Measurements from ENCODE around the gene TBCEL. TPM values are rescaled to one million over a fixed set of nuclear protein-coding genes. Genes with fewer than 3 reads are reported as not detected.
A peak's percentile ranks its signal among the peaks of the same experiment; 100 is the strongest.

TBCEL gene
- total RNA-seq, 1 experiment from 2014 or later, result 23.2 TPM

DNA sequence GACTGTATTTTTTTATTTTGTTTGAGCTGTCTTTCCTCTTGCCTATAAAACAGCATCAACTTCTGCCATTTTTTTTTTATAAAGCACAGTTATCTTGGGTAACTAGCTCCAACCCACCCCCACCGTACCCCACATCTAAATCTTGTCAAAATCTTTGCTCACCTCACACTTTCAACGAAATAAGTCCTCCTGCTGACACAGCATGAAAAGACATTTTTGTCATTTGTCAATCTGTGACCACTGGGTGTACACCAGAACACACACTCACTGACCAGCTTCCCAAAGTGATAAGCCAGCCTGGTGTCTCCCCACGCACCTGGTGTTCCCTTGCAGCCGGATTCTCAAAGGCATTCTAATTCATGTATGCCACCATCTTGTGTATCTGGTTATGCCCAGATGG lies 75.5 kb downstream of the TBCEL start:
- intact Hi-C loops (cut with micrococcal nuclease; ENCODE audit: unreplicated experiment), result no loop called here
- H3K9me3 ChIP-seq (ENCODE audit: control insufficient read depth, insufficient read depth, low read depth, low read length), result no peaks in the 10 kb centered on the region
- no peak for TF ChIP-seq POLR2AphosphoS5 (IDR thresholded peaks at IDR 0.05; ENCODE audit: low read depth, low read length)
- TF ChIP-seq SIN3A (IDR thresholded peaks at IDR 0.05; ENCODE audit: borderline replicate concordance, insufficient read depth, low read depth, low read length), result no peak
- TF ChIP-seq, protein P1, sequence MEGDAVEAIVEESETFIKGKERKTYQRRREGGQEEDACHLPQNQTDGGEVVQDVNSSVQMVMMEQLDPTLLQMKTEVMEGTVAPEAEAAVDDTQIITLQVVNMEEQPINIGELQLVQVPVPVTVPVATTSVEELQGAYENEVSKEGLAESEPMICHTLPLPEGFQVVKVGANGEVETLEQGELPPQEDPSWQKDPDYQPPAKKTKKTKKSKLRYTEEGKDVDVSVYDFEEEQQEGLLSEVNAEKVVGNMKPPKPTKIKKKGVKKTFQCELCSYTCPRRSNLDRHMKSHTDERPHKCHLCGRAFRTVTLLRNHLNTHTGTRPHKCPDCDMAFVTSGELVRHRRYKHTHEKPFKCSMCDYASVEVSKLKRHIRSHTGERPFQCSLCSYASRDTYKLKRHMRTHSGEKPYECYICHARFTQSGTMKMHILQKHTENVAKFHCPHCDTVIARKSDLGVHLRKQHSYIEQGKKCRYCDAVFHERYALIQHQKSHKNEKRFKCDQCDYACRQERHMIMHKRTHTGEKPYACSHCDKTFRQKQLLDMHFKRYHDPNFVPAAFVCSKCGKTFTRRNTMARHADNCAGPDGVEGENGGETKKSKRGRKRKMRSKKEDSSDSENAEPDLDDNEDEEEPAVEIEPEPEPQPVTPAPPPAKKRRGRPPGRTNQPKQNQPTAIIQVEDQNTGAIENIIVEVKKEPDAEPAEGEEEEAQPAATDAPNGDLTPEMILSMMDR (IDR thresholded peaks at IDR 0.05), result no peak
- no peak for TF ChIP-seq TCF7L2 (IDR thresholded peaks at IDR 0.05; ENCODE audit: low read depth, low read length)
- TF ChIP-seq, protein P2, sequence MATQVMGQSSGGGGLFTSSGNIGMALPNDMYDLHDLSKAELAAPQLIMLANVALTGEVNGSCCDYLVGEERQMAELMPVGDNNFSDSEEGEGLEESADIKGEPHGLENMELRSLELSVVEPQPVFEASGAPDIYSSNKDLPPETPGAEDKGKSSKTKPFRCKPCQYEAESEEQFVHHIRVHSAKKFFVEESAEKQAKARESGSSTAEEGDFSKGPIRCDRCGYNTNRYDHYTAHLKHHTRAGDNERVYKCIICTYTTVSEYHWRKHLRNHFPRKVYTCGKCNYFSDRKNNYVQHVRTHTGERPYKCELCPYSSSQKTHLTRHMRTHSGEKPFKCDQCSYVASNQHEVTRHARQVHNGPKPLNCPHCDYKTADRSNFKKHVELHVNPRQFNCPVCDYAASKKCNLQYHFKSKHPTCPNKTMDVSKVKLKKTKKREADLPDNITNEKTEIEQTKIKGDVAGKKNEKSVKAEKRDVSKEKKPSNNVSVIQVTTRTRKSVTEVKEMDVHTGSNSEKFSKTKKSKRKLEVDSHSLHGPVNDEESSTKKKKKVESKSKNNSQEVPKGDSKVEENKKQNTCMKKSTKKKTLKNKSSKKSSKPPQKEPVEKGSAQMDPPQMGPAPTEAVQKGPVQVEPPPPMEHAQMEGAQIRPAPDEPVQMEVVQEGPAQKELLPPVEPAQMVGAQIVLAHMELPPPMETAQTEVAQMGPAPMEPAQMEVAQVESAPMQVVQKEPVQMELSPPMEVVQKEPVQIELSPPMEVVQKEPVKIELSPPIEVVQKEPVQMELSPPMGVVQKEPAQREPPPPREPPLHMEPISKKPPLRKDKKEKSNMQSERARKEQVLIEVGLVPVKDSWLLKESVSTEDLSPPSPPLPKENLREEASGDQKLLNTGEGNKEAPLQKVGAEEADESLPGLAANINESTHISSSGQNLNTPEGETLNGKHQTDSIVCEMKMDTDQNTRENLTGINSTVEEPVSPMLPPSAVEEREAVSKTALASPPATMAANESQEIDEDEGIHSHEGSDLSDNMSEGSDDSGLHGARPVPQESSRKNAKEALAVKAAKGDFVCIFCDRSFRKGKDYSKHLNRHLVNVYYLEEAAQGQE (IDR thresholded peaks at IDR 0.05; ENCODE audit: insufficient read depth in 1 of 2, low read depth in 2 of 2, low read length in 1 of 2), result no peak
- no peak overlapping the region for H3K27ac ChIP-seq (ENCODE audit: low read length)
- no peak for DNase-seq (ENCODE audit: low read depth, low spot score)
- in situ Hi-C loops (cut with HindIII; ENCODE audit: low pct_unique_long_range_greater_than_20kb, low sequenced_read_pairs), result no loop called here
- ChIA-PET CTCF (no interaction called here), POLR2A (no interaction called here)
- peaks cover 22% of the 10 kb centered on the region for H3K27me3 ChIP-seq (ENCODE audit: control insufficient read depth, insufficient read depth, low read length)
- no peaks in the 10 kb centered on the region for H3K36me3 ChIP-seq (ENCODE audit: control insufficient read depth, insufficient read depth, low read length)
- BruUV-seq (replicated peaks), result no TSS peak
- ATAC-seq, result 0 out of 2 replicates have a peak, but pooled peaks have one; percentile 42
- no peak overlapping the region for H3K4me3 ChIP-seq (ENCODE audit: low read depth in 2 of 2, low read length in 2 of 2)
- 0 out of 2 replicates have a peak, but pooled peaks cover 3% of the 10 kb centered on the region for H3K4me1 ChIP-seq (ENCODE audit: control insufficient read depth, insufficient read depth, low read length)

DNA sequence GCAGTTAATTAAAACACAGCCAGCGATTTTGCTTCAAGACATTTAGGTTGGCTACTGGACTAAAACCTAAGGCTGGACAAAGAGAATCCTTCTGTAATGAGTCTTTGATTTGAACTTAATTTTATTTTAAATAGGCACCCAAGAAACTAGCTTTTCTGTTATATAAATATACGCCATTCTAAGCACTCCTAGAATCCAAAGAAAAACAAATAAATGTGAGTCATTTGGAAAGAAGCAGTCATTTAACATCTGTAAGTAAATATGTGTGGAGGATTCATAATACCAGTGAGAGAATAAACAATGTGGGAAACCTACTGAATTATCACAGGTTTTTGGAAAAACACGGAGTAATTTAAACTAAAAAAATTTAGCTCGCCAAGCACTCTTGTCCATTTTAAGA lies 76.0 kb downstream of the TBCEL start:
- TF ChIP-seq, protein P2 (IDR thresholded peaks at IDR 0.05; ENCODE audit: insufficient read depth in 1 of 2, low read depth in 2 of 2, low read length in 1 of 2), result no peak
- TF ChIP-seq POLR2AphosphoS5 (IDR thresholded peaks at IDR 0.05; ENCODE audit: low read depth, low read length), result no peak
- TF ChIP-seq SIN3A (IDR thresholded peaks at IDR 0.05; ENCODE audit: borderline replicate concordance, insufficient read depth, low read depth, low read length), result no peak
- TF ChIP-seq TCF7L2 (IDR thresholded peaks at IDR 0.05; ENCODE audit: low read depth, low read length), result no peak
- TF ChIP-seq, protein P1 (IDR thresholded peaks at IDR 0.05), result no peak
- DNase-seq (ENCODE audit: low read depth, low spot score), result no peak
- BruUV-seq (replicated peaks), result no TSS peak
- Histone ChIP-seq H3K36me3 (ENCODE audit: control insufficient read depth, insufficient read depth, low read length) (no peaks in the 10 kb centered on the region), H3K4me3 (ENCODE audit: low read depth in 2 of 2, low read length in 2 of 2) (no peak overlapping the region), H3K4me1 (ENCODE audit: control insufficient read depth, insufficient read depth, low read length) (0 out of 2 replicates have a peak, but pooled peaks cover 3% of the 10 kb centered on the region), H3K9me3 (ENCODE audit: control insufficient read depth, insufficient read depth, low read depth, low read length) (no peaks in the 10 kb centered on the region), H3K27ac (ENCODE audit: low read length) (no peak overlapping the region), H3K27me3 (ENCODE audit: control insufficient read depth, insufficient read depth, low read length) (peaks cover 22% of the 10 kb centered on the region)
- in situ Hi-C loops (cut with HindIII; ENCODE audit: low pct_unique_long_range_greater_than_20kb, low sequenced_read_pairs), result no loop called here
- ATAC-seq, result peak; percentile 81
- ChIA-PET CTCF (no interaction called here), POLR2A (no interaction called here)
- intact Hi-C loops (cut with micrococcal nuclease; ENCODE audit: unreplicated experiment), result no loop called here

Measured in Panc1 (cell line).